Measurements from ENCODE around the gene CIAPIN1.

Gene CIAPIN1

GRCh38 chr16:57485091-57485915 is 38.1 kb upstream of the CIAPIN1 start:
- no peak for DNase-seq (ENCODE audit: low spot score)
- H3K27ac ChIP-seq = peak overlapping the region; percentile 77 to 92
- TF ChIP-seq, protein P1, sequence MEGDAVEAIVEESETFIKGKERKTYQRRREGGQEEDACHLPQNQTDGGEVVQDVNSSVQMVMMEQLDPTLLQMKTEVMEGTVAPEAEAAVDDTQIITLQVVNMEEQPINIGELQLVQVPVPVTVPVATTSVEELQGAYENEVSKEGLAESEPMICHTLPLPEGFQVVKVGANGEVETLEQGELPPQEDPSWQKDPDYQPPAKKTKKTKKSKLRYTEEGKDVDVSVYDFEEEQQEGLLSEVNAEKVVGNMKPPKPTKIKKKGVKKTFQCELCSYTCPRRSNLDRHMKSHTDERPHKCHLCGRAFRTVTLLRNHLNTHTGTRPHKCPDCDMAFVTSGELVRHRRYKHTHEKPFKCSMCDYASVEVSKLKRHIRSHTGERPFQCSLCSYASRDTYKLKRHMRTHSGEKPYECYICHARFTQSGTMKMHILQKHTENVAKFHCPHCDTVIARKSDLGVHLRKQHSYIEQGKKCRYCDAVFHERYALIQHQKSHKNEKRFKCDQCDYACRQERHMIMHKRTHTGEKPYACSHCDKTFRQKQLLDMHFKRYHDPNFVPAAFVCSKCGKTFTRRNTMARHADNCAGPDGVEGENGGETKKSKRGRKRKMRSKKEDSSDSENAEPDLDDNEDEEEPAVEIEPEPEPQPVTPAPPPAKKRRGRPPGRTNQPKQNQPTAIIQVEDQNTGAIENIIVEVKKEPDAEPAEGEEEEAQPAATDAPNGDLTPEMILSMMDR (IDR thresholded peaks at IDR 0.05) = no peak

GRCh38 chr16:57484515-57485005 is 37.4 kb upstream of the CIAPIN1 start:
- Histone ChIP-seq H3K27ac (peak overlapping the region; percentile 3 to 92), H3K4me3 (peak overlapping the region; percentile 93)
- TF ChIP-seq, protein P1 (IDR thresholded peaks at IDR 0.05) = no peak
- no peak for DNase-seq (ENCODE audit: low spot score)

More at GRCh38 chr16:57485091-57485915, 38.1 kb upstream of the CIAPIN1 start:
- H3K4me3 ChIP-seq = peak overlapping the region; percentile 93

- peak overlapping the region; percentile 18 to 92 for H3K27ac ChIP-seq
- peak overlapping the region; percentile 93 for H3K4me3 ChIP-seq
- TF ChIP-seq, protein P1 (IDR thresholded peaks at IDR 0.05) = no peak
- no peak for DNase-seq (ENCODE audit: low spot score)
Measured at GRCh38 chr16:57483725-57484514, 36.7 kb upstream of the CIAPIN1 start.

- no peak overlapping the region for H3K4me3 ChIP-seq
- DNase-seq (ENCODE audit: low spot score) = no peak
- H3K27ac ChIP-seq = no peak overlapping the region
- TF ChIP-seq, protein P1 (IDR thresholded peaks at IDR 0.05) = no peak
Measured at GRCh38 chr16:57482845-57483545, 35.8 kb upstream of the CIAPIN1 start.

DNA sequence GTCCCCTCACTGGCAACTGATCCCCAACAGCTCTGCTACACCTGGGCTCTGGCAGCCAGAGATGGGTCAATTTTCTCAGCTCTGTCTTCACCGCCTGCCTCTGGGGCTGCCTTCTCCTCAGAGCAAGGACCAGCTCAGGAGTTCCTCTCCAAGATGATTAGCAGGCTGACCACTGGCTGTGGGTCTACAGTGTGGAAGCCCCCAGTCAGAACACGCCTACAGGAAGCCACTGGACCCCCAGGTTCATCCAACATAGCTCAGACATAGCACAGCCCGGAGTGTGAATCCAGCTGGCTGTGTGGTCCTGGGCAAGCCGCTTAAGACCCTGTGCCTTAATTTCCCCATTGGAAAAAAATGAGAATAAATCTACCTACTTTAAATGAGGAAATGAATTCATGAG is 34.2 kb upstream of the CIAPIN1 start:
- no peak for DNase-seq (ENCODE audit: low spot score)
- TF ChIP-seq, protein P1 (IDR thresholded peaks at IDR 0.05) = no peak
- peak overlapping the region in 1 of 2 donors; percentile 90 for H3K27ac ChIP-seq
- H3K4me3 ChIP-seq = no peak overlapping the region

DNA sequence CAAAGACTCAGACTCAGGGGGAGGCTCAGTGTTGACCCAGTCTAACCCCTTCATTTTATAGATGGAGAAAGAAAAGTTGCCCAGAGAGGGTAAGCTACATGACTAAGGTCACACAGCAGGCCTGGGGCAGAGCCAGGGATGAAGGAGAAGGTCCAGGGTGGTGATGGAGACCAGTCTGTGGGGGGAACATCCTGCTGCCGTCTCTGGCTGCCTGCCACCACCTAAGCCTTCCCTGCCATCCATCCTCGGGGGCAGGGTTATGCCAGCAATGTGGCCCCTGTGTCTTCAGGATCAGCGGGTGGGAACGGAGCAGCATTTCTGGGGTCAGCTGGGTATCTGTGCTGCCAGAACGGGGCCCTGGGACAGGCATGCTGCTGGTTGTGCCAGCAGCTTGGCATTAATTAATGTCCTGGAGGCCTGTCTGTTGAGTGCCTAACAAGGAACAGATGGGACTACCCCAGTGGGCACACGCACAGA is 33.6 kb upstream of the CIAPIN1 start:
- Histone ChIP-seq H3K4me3 (peak overlapping the region; percentile 74), H3K27ac (peak overlapping the region; percentile 64 to 90)
- DNase-seq (ENCODE audit: low spot score) = no peak
- TF ChIP-seq, protein P1 (IDR thresholded peaks at IDR 0.05) = no peak
